ENCODE data around the gene GALNT18.

GALNT18 gene

GRCh38 chr11:11243590-11244469 is 378.0 kb downstream of the GALNT18 start:
- no peak for TF ChIP-seq FOXM1 (IDR thresholded peaks at IDR 0.05; ENCODE audit: borderline replicate concordance, low read depth)
- TF ChIP-seq EGR1 (IDR thresholded peaks at IDR 0.05), result no peak
- no peak for TF ChIP-seq ZBTB7A (IDR thresholded peaks at IDR 0.05; ENCODE audit: low read depth)

GRCh38 chr11:11243209-11243589 is 378.6 kb downstream of the GALNT18 start:
- TF ChIP-seq EGR1 (IDR thresholded peaks at IDR 0.05) (no peak), MAX (IDR thresholded peaks at IDR 0.05) (no peak), EP300 (IDR thresholded peaks at IDR 0.05; ENCODE audit: borderline replicate concordance) (no peak), TAF1 (IDR thresholded peaks at IDR 0.05; ENCODE audit: low read depth) (no peak), FOXM1 (IDR thresholded peaks at IDR 0.05; ENCODE audit: borderline replicate concordance, low read depth) (no peak), USF1 (IDR thresholded peaks at IDR 0.05) (no peak), ZBTB7A (IDR thresholded peaks at IDR 0.05; ENCODE audit: low read depth) (no peak), NFIC (IDR thresholded peaks at IDR 0.05) (no peak), RAD21 (IDR thresholded peaks at IDR 0.05; ENCODE audit: low read depth) (no peak), REST (IDR thresholded peaks at IDR 0.05; ENCODE audit: low read depth) (no peak), YY1 (IDR thresholded peaks at IDR 0.05; ENCODE audit: low read depth) (no peak), CEBPB (IDR thresholded peaks at IDR 0.05) (no peak), TCF12 (IDR thresholded peaks at IDR 0.05; ENCODE audit: low read depth) (no peak), CREB1 (IDR thresholded peaks at IDR 0.05; ENCODE audit: low read depth) (no peak)

- no peak for TF ChIP-seq CEBPB (IDR thresholded peaks at IDR 0.05)
- TF ChIP-seq EP300 (IDR thresholded peaks at IDR 0.05; ENCODE audit: borderline replicate concordance), result no peak
- TF ChIP-seq REST (IDR thresholded peaks at IDR 0.05; ENCODE audit: low read depth), result no peak
- no peak for TF ChIP-seq FOXM1 (IDR thresholded peaks at IDR 0.05; ENCODE audit: borderline replicate concordance, low read depth)
- no peak for TF ChIP-seq ZBTB7A (IDR thresholded peaks at IDR 0.05; ENCODE audit: low read depth)
- no peak for TF ChIP-seq NFIC (IDR thresholded peaks at IDR 0.05)
- TF ChIP-seq TAF1 (IDR thresholded peaks at IDR 0.05; ENCODE audit: low read depth), result no peak
- no peak for TF ChIP-seq CREB1 (IDR thresholded peaks at IDR 0.05; ENCODE audit: low read depth)
- no peak for TF ChIP-seq TEAD4 (IDR thresholded peaks at IDR 0.05)
- TF ChIP-seq EGR1 (IDR thresholded peaks at IDR 0.05), result no peak
- no peak for TF ChIP-seq YY1 (IDR thresholded peaks at IDR 0.05; ENCODE audit: low read depth)
- no peak for TF ChIP-seq USF1 (IDR thresholded peaks at IDR 0.05)
- no peak for TF ChIP-seq MAX (IDR thresholded peaks at IDR 0.05)
These were observed 380.5 kb downstream of the GALNT18 start for GRCh38 chr11:11241284-11241683.

GRCh38 chr11:11239959-11240358 is 381.8 kb downstream of the GALNT18 start:
- TF ChIP-seq CREB1 (IDR thresholded peaks at IDR 0.05; ENCODE audit: low read depth) (no peak), EGR1 (IDR thresholded peaks at IDR 0.05) (peak; percentile 32; the same call in 1 of the 2 replicates)

- TF ChIP-seq REST (IDR thresholded peaks at IDR 0.05; ENCODE audit: low read depth) (no peak), MAX (IDR thresholded peaks at IDR 0.05) (no peak), RAD21 (IDR thresholded peaks at IDR 0.05; ENCODE audit: low read depth) (no peak), USF1 (IDR thresholded peaks at IDR 0.05) (no peak), YY1 (IDR thresholded peaks at IDR 0.05; ENCODE audit: low read depth) (no peak), ZBTB7A (IDR thresholded peaks at IDR 0.05; ENCODE audit: low read depth) (no peak), TCF12 (IDR thresholded peaks at IDR 0.05; ENCODE audit: low read depth) (no peak), TEAD4 (IDR thresholded peaks at IDR 0.05) (no peak), EP300 (IDR thresholded peaks at IDR 0.05; ENCODE audit: borderline replicate concordance) (no peak), CEBPB (IDR thresholded peaks at IDR 0.05) (no peak), NFIC (IDR thresholded peaks at IDR 0.05) (no peak), FOXM1 (IDR thresholded peaks at IDR 0.05; ENCODE audit: borderline replicate concordance, low read depth) (no peak), TAF1 (IDR thresholded peaks at IDR 0.05; ENCODE audit: low read depth) (no peak), EGR1 (IDR thresholded peaks at IDR 0.05) (no peak), CREB1 (IDR thresholded peaks at IDR 0.05; ENCODE audit: low read depth) (no peak)
These were observed 384.6 kb downstream of the GALNT18 start for GRCh38 chr11:11237070-11237832.

All from Ishikawa (cell line).